Upper lobe of left lung (tissue), 6 donors: ENCODE data around the gene EPHA4. TPM values are rescaled to one million over a fixed set of nuclear protein-coding genes. Genes with fewer than 3 reads are reported as not detected.

Source experiments
- ATAC-seq, 2 donors: fragments of 200-7000 bp; cut with Tn5 transposase; one replicate each; pipeline ENCODE4 v1.9.1; 2022; ENCODE audit warnings: mild to moderate bottlenecking in 2 of 2, moderate library complexity in 2 of 2; ENCODE audit not compliant: low FRiP score in 2 of 2
- DNase-seq, 2 donors: peaks; one replicate each; pipeline ENCODE4 v3.0.0-alpha.2; 2019 to 2020
- H3K27ac ChIP-seq, 4 donors: fragments of 200-600 bp; sonication (generic); one replicate each; pipeline ENCODE4 v1.5.1; 2016 to 2019
- H3K27me3 ChIP-seq, 4 donors: fragments of 200-600 bp; sonication (generic); one replicate each; pipeline ENCODE4 v1.5.1; 2017 to 2019
- H3K36me3 ChIP-seq, 4 donors: fragments of 200-600 bp; sonication (generic); one replicate each; pipeline ENCODE4 v1.5.1; 2016 to 2019
- H3K4me1 ChIP-seq, 4 donors: fragments of 200-600 bp; sonication (generic); one replicate each; pipeline ENCODE4 v1.5.1; 2018 to 2019
- H3K4me3 ChIP-seq, 4 donors: fragments of 200-600 bp; sonication (generic); one replicate each; pipeline ENCODE4 v1.5.1; 2017 to 2019; ENCODE audit warnings: mild to moderate bottlenecking in 2 of 4, moderate library complexity in 1 of 4
- H3K9me3 ChIP-seq, 4 donors: fragments of 200-600 bp; sonication (generic); one replicate each; pipeline ENCODE4 v1.5.1; 2018 to 2019
- CTCF ChIP-seq, 6 experiments: fragments of 450-650 bp in 4 of 6; fragments of 200-600 bp in 2 of 6; sonication (generic) in 2 of 6; IDR thresholded peaks; one replicate each; pipeline ENCODE4 v1.5.1; 2016 to 2019; ENCODE audit warnings: antibody characterized with exemption in 6 of 6
- EP300 ChIP-seq, 4 donors: sonication (generic); formaldehyde crosslinking; IDR thresholded peaks; one replicate each; pipeline ENCODE4 v1.5.1; 2017; ENCODE audit warnings: antibody characterized with exemption in 4 of 4, control low read depth in 2 of 4
- POLR2A ChIP-seq, 4 donors: fragments of 450-650 bp; IDR thresholded peaks; one replicate each; pipeline ENCODE4 v1.5.1; 2016 to 2017; ENCODE audit warnings: antibody characterized with exemption in 4 of 4, mild to moderate bottlenecking in 2 of 4
- POLR2AphosphoS5 ChIP-seq, 2 donors: sonication (generic); formaldehyde crosslinking; IDR thresholded peaks; one replicate each; pipeline ENCODE4 v1.5.1; 2017; ENCODE audit warnings: antibody characterized with exemption in 2 of 2
- WGBS, 2 donors: methylation state at CpG; one replicate each; pipeline ENCODE4 v1.1.5; 2017 to 2018; 5-methylcytosine and 5-hydroxymethylcytosine counted together
- total RNA-seq, 6 donors: library from RNA; depleted of rRNA in 4 of 6; stranded (reverse); fragments of >200 nt in 4 of 6; gene quantifications; one replicate each; pipeline versions ENCODE4 v1.1.0 to v1.2.1, GENCODE V29; 2016 to 2021
- donor health status: DM: no; HTN: no; CAD: no; lungs with moderate emphysema.
- donor health status: DM: no; HTN: yes; CAD: no; lungs with severe emphysema.

The EPHA4 gene
- total RNA-seq, 6 donors from 2014 or later: 9.5 to 33.5 (median 22.3) TPM

GRCh38 chr2:221380686-221381085 is 191.4 kb downstream of the EPHA4 start:
- no peaks in the 10 kb centered on the region for H3K9me3 ChIP-seq
- ATAC-seq (no peak), DNase-seq (no peak)
- H3K4me1 ChIP-seq: no peaks in the 10 kb centered on the region
- H3K27ac ChIP-seq: no peak overlapping the region
- no peak for TF ChIP-seq CTCF (IDR thresholded peaks at IDR 0.05)
- TF ChIP-seq POLR2A (IDR thresholded peaks at IDR 0.05): no peak
- no peak for TF ChIP-seq POLR2AphosphoS5 (IDR thresholded peaks at IDR 0.05)
- TF ChIP-seq EP300 (IDR thresholded peaks at IDR 0.05): no peak
- H3K36me3 ChIP-seq: no peaks in the 10 kb centered on the region
- H3K27me3 ChIP-seq: no peaks in the 10 kb centered on the region
- H3K4me3 ChIP-seq: no peak overlapping the region

- DNase-seq: no peak
- WGBS, 2 donors: 81 to 97% methylated on average over 2 to 5 of the region's 5 CpGs
- H3K27ac ChIP-seq: no peak overlapping the region
These were observed 192.0 kb downstream of the EPHA4 start for GRCh38 chr2:221380062-221380461.

GRCh38 chr2:221377597-221377996 is 194.5 kb downstream of the EPHA4 start:
- WGBS, 2 donors: 52 to 75% methylated on average over 2 of the region's 2 CpGs
- TF ChIP-seq CTCF (IDR thresholded peaks at IDR 0.05) (no peak), POLR2A (IDR thresholded peaks at IDR 0.05) (no peak), EP300 (IDR thresholded peaks at IDR 0.05) (no peak), POLR2AphosphoS5 (IDR thresholded peaks at IDR 0.05) (no peak)
- no peaks in the 10 kb centered on the region for H3K36me3 ChIP-seq
- H3K9me3 ChIP-seq: no peaks in the 10 kb centered on the region
- ATAC-seq (no peak), DNase-seq (no peak)
- H3K27ac ChIP-seq: no peak overlapping the region
- H3K27me3 ChIP-seq: no peaks in the 10 kb centered on the region
- no peaks in the 10 kb centered on the region for H3K4me1 ChIP-seq
- no peak overlapping the region for H3K4me3 ChIP-seq

More at GRCh38 chr2:221380062-221380461, 192.0 kb downstream of the EPHA4 start:
- no peak for TF ChIP-seq EP300 (IDR thresholded peaks at IDR 0.05)
- no peak for TF ChIP-seq POLR2A (IDR thresholded peaks at IDR 0.05)
- no peak for TF ChIP-seq POLR2AphosphoS5 (IDR thresholded peaks at IDR 0.05)
- no peak for TF ChIP-seq CTCF (IDR thresholded peaks at IDR 0.05)
- no peaks in the 10 kb centered on the region for H3K36me3 ChIP-seq
- no peak overlapping the region for H3K4me3 ChIP-seq
- H3K27me3 ChIP-seq: no peaks in the 10 kb centered on the region
- no peak for ATAC-seq
- no peaks in the 10 kb centered on the region for H3K9me3 ChIP-seq
- H3K4me1 ChIP-seq: no peaks in the 10 kb centered on the region

GRCh38 chr2:221377066-221377465 is 195.0 kb downstream of the EPHA4 start:
- no peak for ATAC-seq
- no peak for DNase-seq
- no peaks in the 10 kb centered on the region for H3K27me3 ChIP-seq
- 91 to 98% methylated on average over 2 of the region's 2 CpGs for WGBS, 2 donors
- no peak overlapping the region for H3K4me3 ChIP-seq
- no peaks in the 10 kb centered on the region for H3K36me3 ChIP-seq
- no peaks in the 10 kb centered on the region for H3K4me1 ChIP-seq
- H3K27ac ChIP-seq: no peak overlapping the region
- TF ChIP-seq CTCF (IDR thresholded peaks at IDR 0.05): no peak
- TF ChIP-seq POLR2A (IDR thresholded peaks at IDR 0.05): no peak
- no peak for TF ChIP-seq POLR2AphosphoS5 (IDR thresholded peaks at IDR 0.05)
- H3K9me3 ChIP-seq: no peaks in the 10 kb centered on the region

GRCh38 chr2:221374234-221374633 is 197.9 kb downstream of the EPHA4 start:
- H3K4me1 ChIP-seq: no peaks in the 10 kb centered on the region
- H3K4me3 ChIP-seq: no peak overlapping the region
- no peaks in the 10 kb centered on the region for H3K9me3 ChIP-seq
- no peak overlapping the region for H3K27ac ChIP-seq
- no peaks in the 10 kb centered on the region for H3K27me3 ChIP-seq
- no peak for DNase-seq
- ATAC-seq: no peak
- no peak for TF ChIP-seq CTCF (IDR thresholded peaks at IDR 0.05)
- TF ChIP-seq POLR2AphosphoS5 (IDR thresholded peaks at IDR 0.05): no peak
- no peak for TF ChIP-seq EP300 (IDR thresholded peaks at IDR 0.05)
- no peak for TF ChIP-seq POLR2A (IDR thresholded peaks at IDR 0.05)
- H3K36me3 ChIP-seq: no peaks in the 10 kb centered on the region
- WGBS, 2 donors: 88 to 89% methylated on average over 9 of the region's 9 CpGs
